GM12878 (cell line): ENCODE results near the gene SLC1A5. TPM values are rescaled to one million over a fixed set of nuclear protein-coding genes. Genes with fewer than 3 reads are reported as not detected.

Experiments
- ASH2L ChIP-seq: fragments of 300-600, 200-600 bp; sonication (generic); IDR thresholded peaks from 2 replicates; pipeline ENCODE4 v1.6.1; 2017; ENCODE audit warnings: low read depth, mild to moderate bottlenecking, borderline replicate concordance
- BMI1 ChIP-seq: fragments of 450-650 bp; IDR thresholded peaks from 2 replicates; pipeline ENCODE4 v1.6.1; 2016; ENCODE audit warnings: mild to moderate bottlenecking, moderate library complexity, borderline replicate concordance
- DPF2 ChIP-seq: fragments of 450-650 bp; IDR thresholded peaks from 2 replicates; pipeline ENCODE4 v1.6.1; 2017; ENCODE audit warnings: mild to moderate bottlenecking
- HDAC6 ChIP-seq: fragments of 200-600 bp; sonication (generic); IDR thresholded peaks from one replicate; pipeline ENCODE4 v1.8.0; 2017; ENCODE audit warnings: antibody characterized with exemption; ENCODE audit not compliant: unreplicated experiment
- IKZF1 ChIP-seq: fragments of 450-650 bp; conservative IDR thresholded peaks from 2 replicates; pipeline ENCODE4 v1.6.1; 2017; ENCODE audit warnings: antibody characterized with exemption, mild to moderate bottlenecking
- KDM1A ChIP-seq: fragments of 200-600 bp; sonication (generic); IDR thresholded peaks from 2 replicates; pipeline ENCODE4 v1.6.1; 2016; ENCODE audit warnings: borderline replicate concordance
- LARP7 ChIP-seq: fragments of 450-650 bp; IDR thresholded peaks from 2 replicates; pipeline ENCODE4 v1.6.1; 2017; ENCODE audit warnings: mild to moderate bottlenecking
- MEF2A ChIP-seq: IDR thresholded peaks from 2 replicates; pipeline ENCODE4 v1.6.1; 2011; ENCODE audit warnings: low read depth, mild to moderate bottlenecking, low read length, moderate library complexity; ENCODE audit not compliant: insufficient read depth
- MXI1 ChIP-seq: fragments of 150-350 bp; IDR thresholded peaks from 2 replicates; pipeline ENCODE4 v1.6.1; 2011; ENCODE audit warnings: low read depth, mild to moderate bottlenecking, inconsistent platforms, low read length, improper control_type of control experiment
- NFYB ChIP-seq: IDR thresholded peaks from 2 replicates; pipeline ENCODE4 v1.6.1; 2011; ENCODE audit warnings: low read depth, mild to moderate bottlenecking, low read length, improper control_type of control experiment, moderate library complexity; ENCODE audit not compliant: insufficient read depth
- NR2C2 ChIP-seq: IDR thresholded peaks from 2 replicates; pipeline ENCODE4 v1.6.1; 2011; ENCODE audit warnings: borderline replicate concordance, low read depth; ENCODE audit not compliant: control insufficient read depth, insufficient read length
- NRF1 ChIP-seq: conservative IDR thresholded peaks from 2 replicates; pipeline ENCODE4 v1.6.1; 2011; ENCODE audit warnings: mild to moderate bottlenecking, low read depth, low read length, improper control_type of control experiment
- SIN3A ChIP-seq: IDR thresholded peaks from 2 replicates; pipeline ENCODE4 v1.6.1; 2012; ENCODE audit warnings: low read depth, low read length, improper control_type of control experiment
- SP1 ChIP-seq: IDR thresholded peaks from one replicate; pipeline ENCODE4 v1.6.1; 2011; ENCODE audit warnings: low read depth, low read length
- SREBF1 ChIP-seq: IDR thresholded peaks from 2 replicates; pipeline ENCODE4 v1.6.1; 2012; ENCODE audit warnings: mild to moderate bottlenecking, low read length
- SRF ChIP-seq, 2 experiments: IDR thresholded peaks; 2 replicates each; pipeline ENCODE4 v1.6.1; 2011; ENCODE audit warnings: low read depth in 2 of 2, low read length in 2 of 2, mild to moderate bottlenecking in 1 of 2, moderate library complexity in 1 of 2
- SUPT20H ChIP-seq: IDR thresholded peaks from 2 replicates; pipeline ENCODE4 v1.6.1; 2011; ENCODE audit warnings: low read depth, mild to moderate bottlenecking, low read length, moderate library complexity, borderline replicate concordance; ENCODE audit not compliant: control insufficient read depth
- ZNF274 ChIP-seq: IDR thresholded peaks from one replicate; pipeline ENCODE4 v1.8.0; 2011; ENCODE audit not compliant: insufficient read length, insufficient read depth
- ZNF622 ChIP-seq: fragments of 450-650 bp; IDR thresholded peaks from 2 replicates; pipeline ENCODE4 v1.6.1; 2017; ENCODE audit warnings: mild to moderate bottlenecking, inconsistent platforms
- polyA plus RNA-seq, 11 experiments: library from polyadenylated mRNA; depleted of rRNA in 4 of 11; unstranded in 6 of 11; stranded (reverse) in 5 of 11; fragments of >200 nt; fragmentation: Nextera tagmentation in 4 of 11; fragmentation: Illumina TruSeq in 1 of 11; extraction: Ambion mirVana in 4 of 11; extraction: Trizol in 1 of 11; gene quantifications; 1 replicate in 1 of 11; 2 replicates in 10 of 11; pipeline versions ENCODE4 v1.2.1 to v1.2.3, GENCODE V29; 2011 to 2016; ENCODE audit warnings: inconsistent platforms in 2 of 11, missing spikeins in 2 of 11, low read depth in 1 of 11
- total RNA-seq, 4 experiments: library from RNA; depleted of rRNA in 3 of 4; stranded (reverse); fragments of >200 nt in 3 of 4; fragmentation: Illumina TruSeq in 1 of 4; extraction: Trizol in 1 of 4; gene quantifications; 2 replicates each; pipeline versions ENCODE4 v1.2.1 to v1.2.3, GENCODE V29; 2013 to 2021
- TF ChIP-seq, protein P1 (sequence below): fragments of 450-650 bp; IDR thresholded peaks from 2 replicates; pipeline ENCODE4 v1.6.1; 2018; ENCODE audit warnings: borderline replicate concordance, mild to moderate bottlenecking; ENCODE audit not compliant: partially characterized antibody
- TF ChIP-seq, protein P2 (sequence below), 3 experiments: IDR thresholded peaks in 2 of 3; conservative IDR thresholded peaks in 1 of 3; 2 replicates each; pipeline ENCODE4 v1.5.1; 2011; ENCODE audit warnings: low read depth in 3 of 3, low read length in 3 of 3, mild to moderate bottlenecking in 3 of 3, control low read depth in 2 of 3, moderate library complexity in 2 of 3, inconsistent platforms in 1 of 3, mixed read lengths in 1 of 3; ENCODE audit not compliant: control insufficient read depth in 2 of 3, insufficient read depth in 1 of 3; ENCODE audit errors: extremely low read depth in 1 of 3
- TF ChIP-seq, protein P3 (sequence below): IDR thresholded peaks from 2 replicates; pipeline ENCODE4 v1.6.1; 2012; ENCODE audit warnings: low read depth, low read length, improper control_type of control experiment
- TF ChIP-seq, protein P4 (sequence below): IDR thresholded peaks from 2 replicates; pipeline ENCODE4 v1.6.1; 2012; ENCODE audit warnings: low read depth, low read length, improper control_type of control experiment
- TF ChIP-seq, protein P5 (sequence below): fragments of 450-650 bp; IDR thresholded peaks from 2 replicates; pipeline ENCODE4 v1.6.1; 2016; ENCODE audit warnings: mild to moderate bottlenecking

SLC1A5 gene
- total and polyA plus RNA-seq, 10 of the 15 experiments (the other 5 are each of a cell fraction or from before 2014, with no cell fraction given), result 9.1 to 129 (median 60.9) TPM

DNA sequence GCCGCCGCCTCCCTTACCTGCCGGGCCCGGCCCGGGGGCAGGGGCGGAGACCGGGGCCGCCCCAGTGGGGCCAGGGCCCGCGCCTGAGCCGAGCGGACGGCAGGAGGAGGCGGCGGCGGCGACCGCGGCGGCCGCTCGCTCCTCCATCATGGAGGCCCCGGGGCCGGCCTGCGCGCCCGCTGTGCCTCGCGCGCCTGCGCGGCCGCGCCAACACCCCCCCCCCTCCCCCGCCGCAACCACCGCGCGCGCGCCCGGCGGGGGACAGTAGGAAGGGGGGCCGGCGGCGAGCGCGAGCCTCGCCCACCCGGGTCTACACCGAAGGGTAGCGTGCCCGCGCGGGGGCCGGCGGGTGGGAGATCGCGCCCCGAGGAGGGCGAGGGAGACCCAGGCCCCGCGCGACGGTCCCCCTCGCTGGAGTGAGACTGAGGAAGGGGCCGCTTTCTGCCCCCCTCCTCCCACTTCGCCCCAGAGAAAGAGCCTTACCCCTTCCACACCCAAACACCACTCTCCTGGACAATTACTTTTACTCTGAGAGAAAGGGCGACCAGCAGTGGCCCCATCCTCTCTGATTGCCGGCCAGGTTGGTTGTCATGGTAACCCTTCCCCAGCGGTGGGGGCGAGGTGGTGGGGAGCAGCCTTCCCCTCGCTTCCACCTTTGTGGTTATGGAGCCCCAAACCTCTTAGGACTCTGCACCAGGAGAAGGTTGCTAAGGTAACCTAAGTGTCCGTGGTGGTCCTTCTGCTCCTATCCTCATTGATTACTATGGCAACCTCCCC lies 41.9 kb downstream of the SLC1A5 start, which contains the start of gene STRN4 (continued):
- TF ChIP-seq NRF1 (peak; percentile 29; the same call in 1 of the 2 replicates), SP1 (no peak), BMI1 (peak; percentile 96), ASH2L (no peak), SUPT20H (no peak), KDM1A (no peak), DPF2 (0 out of 2 replicates have a peak, but pooled peaks have one; percentile 62), SRF (IDR thresholded peaks at IDR 0.05; ENCODE audit: low read depth in 2 of 2, low read length in 2 of 2) (no peak), NR2C2 (no peak), SREBF1 (no peak), ZNF622 (no peak), SIN3A (no peak), MEF2A (no peak), NFYB (no peak), IKZF1 (peak; percentile 53), MXI1 (no peak), ZNF274 (no peak), HDAC6 (no peak), LARP7 (0 out of 2 replicates have a peak, but pooled peaks have one; percentile 29)
- TF ChIP-seq, protein P1, sequence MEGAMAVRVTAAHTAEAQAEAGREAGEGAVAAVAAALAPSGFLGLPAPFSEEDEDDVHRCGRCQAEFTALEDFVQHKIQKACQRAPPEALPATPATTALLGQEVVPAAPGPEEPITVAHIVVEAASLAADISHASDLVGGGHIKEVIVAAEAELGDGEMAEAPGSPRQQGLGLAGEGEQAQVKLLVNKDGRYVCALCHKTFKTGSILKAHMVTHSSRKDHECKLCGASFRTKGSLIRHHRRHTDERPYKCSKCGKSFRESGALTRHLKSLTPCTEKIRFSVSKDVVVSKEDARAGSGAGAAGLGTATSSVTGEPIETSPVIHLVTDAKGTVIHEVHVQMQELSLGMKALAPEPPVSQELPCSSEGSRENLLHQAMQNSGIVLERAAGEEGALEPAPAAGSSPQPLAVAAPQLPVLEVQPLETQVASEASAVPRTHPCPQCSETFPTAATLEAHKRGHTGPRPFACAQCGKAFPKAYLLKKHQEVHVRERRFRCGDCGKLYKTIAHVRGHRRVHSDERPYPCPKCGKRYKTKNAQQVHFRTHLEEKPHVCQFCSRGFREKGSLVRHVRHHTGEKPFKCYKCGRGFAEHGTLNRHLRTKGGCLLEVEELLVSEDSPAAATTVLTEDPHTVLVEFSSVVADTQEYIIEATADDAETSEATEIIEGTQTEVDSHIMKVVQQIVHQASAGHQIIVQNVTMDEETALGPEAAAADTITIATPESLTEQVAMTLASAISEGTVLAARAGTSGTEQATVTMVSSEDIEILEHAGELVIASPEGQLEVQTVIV, result no peak
- TF ChIP-seq, protein P2, sequence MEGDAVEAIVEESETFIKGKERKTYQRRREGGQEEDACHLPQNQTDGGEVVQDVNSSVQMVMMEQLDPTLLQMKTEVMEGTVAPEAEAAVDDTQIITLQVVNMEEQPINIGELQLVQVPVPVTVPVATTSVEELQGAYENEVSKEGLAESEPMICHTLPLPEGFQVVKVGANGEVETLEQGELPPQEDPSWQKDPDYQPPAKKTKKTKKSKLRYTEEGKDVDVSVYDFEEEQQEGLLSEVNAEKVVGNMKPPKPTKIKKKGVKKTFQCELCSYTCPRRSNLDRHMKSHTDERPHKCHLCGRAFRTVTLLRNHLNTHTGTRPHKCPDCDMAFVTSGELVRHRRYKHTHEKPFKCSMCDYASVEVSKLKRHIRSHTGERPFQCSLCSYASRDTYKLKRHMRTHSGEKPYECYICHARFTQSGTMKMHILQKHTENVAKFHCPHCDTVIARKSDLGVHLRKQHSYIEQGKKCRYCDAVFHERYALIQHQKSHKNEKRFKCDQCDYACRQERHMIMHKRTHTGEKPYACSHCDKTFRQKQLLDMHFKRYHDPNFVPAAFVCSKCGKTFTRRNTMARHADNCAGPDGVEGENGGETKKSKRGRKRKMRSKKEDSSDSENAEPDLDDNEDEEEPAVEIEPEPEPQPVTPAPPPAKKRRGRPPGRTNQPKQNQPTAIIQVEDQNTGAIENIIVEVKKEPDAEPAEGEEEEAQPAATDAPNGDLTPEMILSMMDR (IDR thresholded peaks at IDR 0.05 in 2 of 3, conservative IDR thresholded peaks at IDR 0.05 in 1 of 3; ENCODE audit: control insufficient read depth in 2 of 3, extremely low read depth in 1 of 3, insufficient read depth in 1 of 3, low read depth in 3 of 3, low read length in 3 of 3), result no peak
- TF ChIP-seq, protein P3, sequence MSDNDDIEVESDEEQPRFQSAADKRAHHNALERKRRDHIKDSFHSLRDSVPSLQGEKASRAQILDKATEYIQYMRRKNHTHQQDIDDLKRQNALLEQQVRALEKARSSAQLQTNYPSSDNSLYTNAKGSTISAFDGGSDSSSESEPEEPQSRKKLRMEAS, result no peak
- TF ChIP-seq, protein P4, sequence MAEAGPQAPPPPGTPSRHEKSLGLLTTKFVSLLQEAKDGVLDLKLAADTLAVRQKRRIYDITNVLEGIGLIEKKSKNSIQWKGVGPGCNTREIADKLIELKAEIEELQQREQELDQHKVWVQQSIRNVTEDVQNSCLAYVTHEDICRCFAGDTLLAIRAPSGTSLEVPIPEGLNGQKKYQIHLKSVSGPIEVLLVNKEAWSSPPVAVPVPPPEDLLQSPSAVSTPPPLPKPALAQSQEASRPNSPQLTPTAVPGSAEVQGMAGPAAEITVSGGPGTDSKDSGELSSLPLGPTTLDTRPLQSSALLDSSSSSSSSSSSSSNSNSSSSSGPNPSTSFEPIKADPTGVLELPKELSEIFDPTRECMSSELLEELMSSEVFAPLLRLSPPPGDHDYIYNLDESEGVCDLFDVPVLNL, result no peak
- TF ChIP-seq, protein P5, sequence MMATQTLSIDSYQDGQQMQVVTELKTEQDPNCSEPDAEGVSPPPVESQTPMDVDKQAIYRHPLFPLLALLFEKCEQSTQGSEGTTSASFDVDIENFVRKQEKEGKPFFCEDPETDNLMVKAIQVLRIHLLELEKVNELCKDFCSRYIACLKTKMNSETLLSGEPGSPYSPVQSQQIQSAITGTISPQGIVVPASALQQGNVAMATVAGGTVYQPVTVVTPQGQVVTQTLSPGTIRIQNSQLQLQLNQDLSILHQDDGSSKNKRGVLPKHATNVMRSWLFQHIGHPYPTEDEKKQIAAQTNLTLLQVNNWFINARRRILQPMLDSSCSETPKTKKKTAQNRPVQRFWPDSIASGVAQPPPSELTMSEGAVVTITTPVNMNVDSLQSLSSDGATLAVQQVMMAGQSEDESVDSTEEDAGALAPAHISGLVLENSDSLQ, result no peak
